Endothelial cell of umbilical vein (primary cell): Measurements from ENCODE around the gene ZFPM1. TPM values are rescaled to one million over a fixed set of nuclear protein-coding genes. Genes with fewer than 3 reads are reported as not detected.

ENCODE experiments used
- BruUV-seq: library from RNA; stranded (reverse); fragments of 400-500 nt; replicated peaks from 2 replicates; lab custom pipeline; 2021; lab: Mats Ljungman, UMichigan
- CTCF ChIA-PET: fragments of 300-600, 350-600 bp; sonication (Branson Sonifier 250); formaldehyde crosslinking; loops from one replicate; lab custom pipeline; 2021; ENCODE audit warnings: antibody characterized with exemption, inconsistent platforms; lab: Charles Lee
- POLR2A ChIA-PET: fragments of 300-600, 350-600 bp; sonication (Branson Sonifier 250); formaldehyde crosslinking; loops from one replicate; lab custom pipeline; 2021; ENCODE audit warnings: antibody characterized with exemption, inconsistent platforms; lab: Charles Lee
- DNase-seq: peaks from one replicate; pipeline ENCODE4 v3.0.0-alpha.2; 2011; ENCODE audit warnings: low read depth, low spot score
- FAIRE-seq: peaks from 2 replicates; lab custom pipeline; 2011; peaks lifted over from hg19 to GRCh38; lab: Jason Lieb, UNC
- H2AFZ ChIP-seq: 2 replicates; pipeline ENCODE4 v1.6.0; 2012; ENCODE audit warnings: low read depth, low read length, control low read depth, inconsistent platforms
- H3K27ac ChIP-seq: 2 replicates; pipeline ENCODE4 v1.5.1; 2011; ENCODE audit warnings: low read depth, mild to moderate bottlenecking, control low read depth, low read length, moderate library complexity; ENCODE audit not compliant: insufficient read depth
- H3K27me3 ChIP-seq, 2 experiments: 2 replicates each; pipeline versions ENCODE4 v1.6.0 to v1.6.1; 2011; ENCODE audit warnings: low read length in 2 of 2, mixed read lengths in 1 of 2; ENCODE audit not compliant: control insufficient read depth in 2 of 2, insufficient read depth in 2 of 2
- H3K36me3 ChIP-seq, 2 experiments: 2 replicates in 1 of 2; 3 replicates in 1 of 2; pipeline ENCODE4 v1.5.1; 2011; ENCODE audit warnings: low read length in 2 of 2, mild to moderate bottlenecking in 1 of 2, moderate library complexity in 1 of 2; ENCODE audit not compliant: control insufficient read depth in 2 of 2, insufficient read depth in 2 of 2; ENCODE audit errors: extremely low read depth in 1 of 2
- H3K4me1 ChIP-seq: 3 replicates; pipeline ENCODE4 v1.5.1; 2011; ENCODE audit warnings: mild to moderate bottlenecking, low read length; ENCODE audit not compliant: control insufficient read depth, insufficient read depth; ENCODE audit errors: extremely low read depth
- H3K4me2 ChIP-seq: 2 replicates; pipeline ENCODE4 v1.6.1; 2011; ENCODE audit warnings: low read length, control low read depth, mixed read lengths; ENCODE audit not compliant: insufficient read depth
- H3K4me3 ChIP-seq, 3 experiments: fragments of 200-600 bp in 1 of 3; sonication (generic), shearing (Covaris generic) in 1 of 3; replicated peaks in 1 of 3; 2 replicates each; pipeline ENCODE4 v1.5.1; 2011 to 2016; ENCODE audit warnings: control low read depth in 3 of 3, low read length in 3 of 3, mild to moderate bottlenecking in 2 of 3, inconsistent platforms in 1 of 3, low read depth in 1 of 3, moderate library complexity in 1 of 3; ENCODE audit not compliant: insufficient read depth in 1 of 3
- H3K79me2 ChIP-seq: 2 replicates; pipeline ENCODE4 v1.6.0; 2012; ENCODE audit warnings: low read length, inconsistent platforms; ENCODE audit not compliant: control insufficient read depth, insufficient read depth
- H3K9ac ChIP-seq: replicated peaks from 2 replicates; pipeline ENCODE3; 2011; ENCODE audit warnings: low read length, control low read depth; ENCODE audit not compliant: insufficient read depth; ENCODE audit errors: extremely low read depth
- H3K9me1 ChIP-seq: replicated peaks from 3 replicates; pipeline ENCODE4 v1.6.0; 2011; ENCODE audit warnings: mild to moderate bottlenecking, low read length; ENCODE audit not compliant: control insufficient read depth, insufficient read depth; ENCODE audit errors: extremely low read depth
- H3K9me3 ChIP-seq: replicated peaks from 2 replicates; pipeline ENCODE4 v1.5.1; 2012; ENCODE audit warnings: low read length, inconsistent platforms; ENCODE audit not compliant: control insufficient read depth, insufficient read depth
- H4K20me1 ChIP-seq: replicated peaks from 2 replicates; pipeline ENCODE3; 2011; ENCODE audit warnings: mild to moderate bottlenecking, low read length; ENCODE audit not compliant: control insufficient read depth, insufficient read depth; ENCODE audit errors: extremely low read depth
- EZH2 ChIP-seq: IDR thresholded peaks from 2 replicates; pipeline ENCODE4 v1.6.1; 2012; ENCODE audit warnings: borderline replicate concordance, low read depth, mild to moderate bottlenecking, moderate library complexity, low read length, inconsistent platforms; ENCODE audit not compliant: severe bottlenecking
- FOS ChIP-seq: IDR thresholded peaks from 2 replicates; pipeline ENCODE4 v1.6.1; 2011; ENCODE audit warnings: mild to moderate bottlenecking, low read length, moderate library complexity, borderline replicate concordance; ENCODE audit not compliant: insufficient read depth
- JUN ChIP-seq: IDR thresholded peaks from 2 replicates; pipeline ENCODE4 v1.6.1; 2011; ENCODE audit warnings: borderline replicate concordance, low read depth; ENCODE audit not compliant: insufficient read length, insufficient read depth
- MYC ChIP-seq: IDR thresholded peaks from one replicate; pipeline ENCODE4 v1.6.1; 2011; ENCODE audit warnings: mild to moderate bottlenecking, low read depth, low read length
- POLR2AphosphoS5 ChIP-seq: IDR thresholded peaks from 2 replicates; pipeline ENCODE4 v1.6.1; 2012; ENCODE audit warnings: low read depth, mild to moderate bottlenecking, control low read depth, low read length, moderate library complexity; ENCODE audit not compliant: insufficient read depth
- dilution Hi-C: fragments of 300-500 bp; cut with MboI; formaldehyde crosslinking; loops from one replicate; pipeline ENCODE4 v1.15.0; 2019; ENCODE audit warnings: low sequenced_read_pairs; ENCODE audit not compliant: extremely low pct_ligation_motif_present
- intact Hi-C: fragments of 100-400 bp; cut with micrococcal nuclease; formaldehyde crosslinking; loops from one replicate; pipeline ENCODE4 v1.10.0; 2022
- polyA plus RNA-seq, 4 experiments: library from polyadenylated mRNA; depleted of rRNA in 3 of 4; stranded (reverse) in 3 of 4; unstranded in 1 of 4; fragments of >200 nt; gene quantifications; 2 replicates each; pipeline versions ENCODE4 v1.2.1 to v1.2.3, GENCODE V29; 2011 to 2012; ENCODE audit warnings: missing spikeins in 1 of 4
- total RNA-seq: library from RNA; stranded (reverse); gene quantifications from 2 replicates; pipeline ENCODE4 v1.2.3, GENCODE V29; 2021
- TF ChIP-seq, protein P1 (sequence below), 2 donors: IDR thresholded peaks; 1 replicate in 1 of 2; 2 replicates in 1 of 2; pipeline ENCODE4 v1.5.1; 2011; ENCODE audit warnings: low read length in 2 of 2, mild to moderate bottlenecking in 2 of 2, moderate library complexity in 2 of 2, control low read depth in 1 of 2, inconsistent platforms in 1 of 2, low read depth in 1 of 2; ENCODE audit not compliant: insufficient read depth in 1 of 2; ENCODE audit errors: extremely low read depth in 1 of 2
- TF ChIP-seq, protein P2 (sequence below): IDR thresholded peaks from 2 replicates; pipeline ENCODE4 v1.6.1; 2011; ENCODE audit not compliant: insufficient read depth, insufficient read length

Gene ZFPM1
- total and polyA plus RNA-seq, 2 donors (not counting 3 experiments of a cell fraction or from before 2014, with no cell fraction given), result 0.37 to 7.5 TPM

- Histone ChIP-seq H3K9me3 (no peaks in the 10 kb centered on the region), H3K79me2 (peaks cover 3% of the 10 kb centered on the region), H3K27me3 (no peaks in the 10 kb centered on the region), H3K9me1 (no peaks in the 10 kb centered on the region), H3K4me3 (no peak overlapping the region), H4K20me1 (no peaks in the 10 kb centered on the region), H2AFZ (no peak overlapping the region), H3K27ac (no peak overlapping the region), H3K36me3 (no peaks in the 10 kb centered on the region), H3K4me2 (no peak overlapping the region), H3K9ac (no peak overlapping the region), H3K4me1 (peaks cover 6% of the 10 kb centered on the region)
- ChIA-PET POLR2A (no interaction called here), CTCF (no interaction called here)
- dilution Hi-C loops, result no loop called here
- intact Hi-C loops, result no loop called here
- no TSS peak for BruUV-seq
- no peak for FAIRE-seq
- DNase-seq, result no peak
- TF ChIP-seq, protein P1, sequence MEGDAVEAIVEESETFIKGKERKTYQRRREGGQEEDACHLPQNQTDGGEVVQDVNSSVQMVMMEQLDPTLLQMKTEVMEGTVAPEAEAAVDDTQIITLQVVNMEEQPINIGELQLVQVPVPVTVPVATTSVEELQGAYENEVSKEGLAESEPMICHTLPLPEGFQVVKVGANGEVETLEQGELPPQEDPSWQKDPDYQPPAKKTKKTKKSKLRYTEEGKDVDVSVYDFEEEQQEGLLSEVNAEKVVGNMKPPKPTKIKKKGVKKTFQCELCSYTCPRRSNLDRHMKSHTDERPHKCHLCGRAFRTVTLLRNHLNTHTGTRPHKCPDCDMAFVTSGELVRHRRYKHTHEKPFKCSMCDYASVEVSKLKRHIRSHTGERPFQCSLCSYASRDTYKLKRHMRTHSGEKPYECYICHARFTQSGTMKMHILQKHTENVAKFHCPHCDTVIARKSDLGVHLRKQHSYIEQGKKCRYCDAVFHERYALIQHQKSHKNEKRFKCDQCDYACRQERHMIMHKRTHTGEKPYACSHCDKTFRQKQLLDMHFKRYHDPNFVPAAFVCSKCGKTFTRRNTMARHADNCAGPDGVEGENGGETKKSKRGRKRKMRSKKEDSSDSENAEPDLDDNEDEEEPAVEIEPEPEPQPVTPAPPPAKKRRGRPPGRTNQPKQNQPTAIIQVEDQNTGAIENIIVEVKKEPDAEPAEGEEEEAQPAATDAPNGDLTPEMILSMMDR (IDR thresholded peaks at IDR 0.05; ENCODE audit: extremely low read depth in 1 of 2, insufficient read depth in 1 of 2, low read depth in 1 of 2, low read length in 2 of 2), result no peak
- TF ChIP-seq, protein P2, sequence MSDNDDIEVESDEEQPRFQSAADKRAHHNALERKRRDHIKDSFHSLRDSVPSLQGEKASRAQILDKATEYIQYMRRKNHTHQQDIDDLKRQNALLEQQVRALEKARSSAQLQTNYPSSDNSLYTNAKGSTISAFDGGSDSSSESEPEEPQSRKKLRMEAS, result no peak
- no peak for TF ChIP-seq FOS
- TF ChIP-seq JUN, result no peak
Observed at GRCh38 chr16:88472069-88472468, 19.0 kb downstream of the ZFPM1 start.

GRCh38 chr16:88472637-88473205, 19.6 kb downstream of the ZFPM1 start:
- Histone ChIP-seq H3K27ac (no peak overlapping the region), H3K9ac (no peak overlapping the region), H3K9me1 (no peaks in the 10 kb centered on the region), H3K27me3 (no peaks in the 10 kb centered on the region), H3K36me3 (no peaks in the 10 kb centered on the region), H4K20me1 (no peaks in the 10 kb centered on the region), H3K4me1 (peaks cover 6% of the 10 kb centered on the region), H3K9me3 (no peaks in the 10 kb centered on the region), H3K4me2 (no peak overlapping the region), H3K79me2 (peaks cover 3% of the 10 kb centered on the region), H2AFZ (no peak overlapping the region), H3K4me3 (no peak overlapping the region)
- TF ChIP-seq MYC (no peak), FOS (no peak), POLR2AphosphoS5 (no peak), EZH2 (no peak)
- TF ChIP-seq, protein P2, result no peak
- CTCF ChIA-PET, result no interaction called here
- FAIRE-seq (no peak), DNase-seq (no peak)
- BruUV-seq, result no TSS peak
- POLR2A ChIA-PET, result no interaction called here
- dilution Hi-C loops (no loop called here), intact Hi-C loops (no loop called here)
